EL (cell line): ENCODE measurements around the gene SLC35F3.
"Not testable (repeated sequence)": the region's sequence is repeated elsewhere in the genome, so short reads cannot be mapped to it uniquely, and the experiment has no call there.

Experiments
- DNase-seq: peaks from one replicate; pipeline ENCODE4 v3.0.0-alpha.2; 2016

Gene SLC35F3

GRCh38 chr1:234300096-234300495, 395.6 kb downstream of the SLC35F3 start:
- no peak for DNase-seq

GRCh38 chr1:234301663-234302062, 397.2 kb downstream of the SLC35F3 start:
- DNase-seq: not testable (repeated sequence)

GRCh38 chr1:234302354-234302962, 398.0 kb downstream of the SLC35F3 start:
- DNase-seq: no peak

GRCh38 chr1:234303231-234303630, 398.8 kb downstream of the SLC35F3 start:
- DNase-seq: no peak

GRCh38 chr1:234307726-234308125, 403.2 kb downstream of the SLC35F3 start:
- DNase-seq: no peak

- no peak for DNase-seq
These were observed 404.7 kb downstream of the SLC35F3 start for GRCh38 chr1:234309243-234309597.

- peak; percentile 58 for DNase-seq
These were observed 405.4 kb downstream of the SLC35F3 start for GRCh38 chr1:234309598-234310459.

- DNase-seq: no peak
These were observed 406.0 kb downstream of the SLC35F3 start for GRCh38 chr1:234310460-234310817.

GRCh38 chr1:234311414-234311813, 406.9 kb downstream of the SLC35F3 start:
- no peak for DNase-seq

- DNase-seq: no peak
These were observed 408.7 kb downstream of the SLC35F3 start for GRCh38 chr1:234313171-234313570.

- peak; percentile 72 for DNase-seq
These were observed 410.6 kb downstream of the SLC35F3 start for GRCh38 chr1:234315091-234315541.

GRCh38 chr1:234315588-234315987, 411.1 kb downstream of the SLC35F3 start:
- DNase-seq: no peak

GRCh38 chr1:234316486-234316885, 412.0 kb downstream of the SLC35F3 start:
- DNase-seq: no peak

GRCh38 chr1:234316937-234317336, 412.5 kb downstream of the SLC35F3 start:
- no peak for DNase-seq

GRCh38 chr1:234320069-234320468, 415.6 kb downstream of the SLC35F3 start:
- DNase-seq: no peak

GRCh38 chr1:234320549-234320948, 416.1 kb downstream of the SLC35F3 start:
- no peak for DNase-seq

- DNase-seq: no peak
These were observed 416.8 kb downstream of the SLC35F3 start for GRCh38 chr1:234321231-234321630.

GRCh38 chr1:234322097-234322496, 417.6 kb downstream of the SLC35F3 start:
- DNase-seq: no peak

- DNase-seq: peak; percentile 46
These were observed 418.5 kb downstream of the SLC35F3 start for GRCh38 chr1:234322979-234323378.

- DNase-seq: no peak
These were observed 420.3 kb downstream of the SLC35F3 start for GRCh38 chr1:234324821-234325220.

- no peak for DNase-seq
These were observed 421.5 kb downstream of the SLC35F3 start for GRCh38 chr1:234325878-234326496.

GRCh38 chr1:234326497-234327366, 422.3 kb downstream of the SLC35F3 start:
- peak; percentile 69 for DNase-seq

GRCh38 chr1:234327577-234328164, 423.2 kb downstream of the SLC35F3 start:
- DNase-seq: no peak
